Nephron progenitor cell (in vitro differentiated cells): ENCODE data around the gene ZFAND4.

Experiments used
- DNase-seq: peaks from one replicate; pipeline ENCODE4 v3.0.0; 2021
- H3K27ac Mint-ChIP-seq: 2 replicates; pipeline ENCODE4 v1.8.0; 2021; ENCODE audit warnings: mild to moderate bottlenecking, moderate library complexity, mixed read lengths
- H3K27me3 Mint-ChIP-seq: 2 replicates; pipeline ENCODE4 v1.8.0; 2021; ENCODE audit warnings: mild to moderate bottlenecking, low read depth, mixed read lengths; ENCODE audit not compliant: poor library complexity
- H3K36me3 Mint-ChIP-seq: 2 replicates; pipeline ENCODE4 v1.8.0; 2021; ENCODE audit warnings: low read depth, mixed read lengths
- H3K4me1 Mint-ChIP-seq: 2 replicates; pipeline ENCODE4 v1.8.0; 2021; ENCODE audit warnings: mixed read lengths
- H3K4me3 Mint-ChIP-seq: 2 replicates; pipeline ENCODE4 v1.8.0; 2021; ENCODE audit warnings: mild to moderate bottlenecking, moderate library complexity, mixed read lengths
- H3K9me3 Mint-ChIP-seq: 2 replicates; pipeline ENCODE4 v1.8.0; 2021; ENCODE audit warnings: mild to moderate bottlenecking, moderate library complexity, mixed read lengths
- TF ChIP-seq, protein P1 (sequence below): fragments of 200-600 bp; sonication (generic); IDR thresholded peaks from 2 replicates; pipeline ENCODE4 v1.5.0; 2021; ENCODE audit warnings: antibody characterized with exemption

ZFAND4 gene

DNA sequence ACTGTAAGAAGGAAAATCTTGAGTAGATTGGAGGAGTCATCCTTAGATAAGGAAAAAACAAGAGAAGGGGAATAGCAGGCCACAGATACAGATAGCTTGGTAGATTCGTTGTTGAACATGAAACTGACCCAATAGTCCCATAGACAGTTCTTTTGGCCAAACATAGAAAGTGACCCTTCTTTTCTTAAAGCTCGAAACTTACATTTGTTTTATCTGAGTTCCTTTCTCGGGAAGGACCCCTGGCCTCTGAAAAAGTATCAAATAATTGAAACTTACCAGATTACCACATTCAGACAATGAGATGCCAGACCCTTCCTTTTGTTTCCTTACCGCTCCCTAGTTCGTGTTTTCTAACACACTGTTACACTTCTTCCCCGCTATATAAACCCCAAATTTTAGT lies 72.9 kb downstream of the ZFAND4 start:
- TF ChIP-seq, protein P1, sequence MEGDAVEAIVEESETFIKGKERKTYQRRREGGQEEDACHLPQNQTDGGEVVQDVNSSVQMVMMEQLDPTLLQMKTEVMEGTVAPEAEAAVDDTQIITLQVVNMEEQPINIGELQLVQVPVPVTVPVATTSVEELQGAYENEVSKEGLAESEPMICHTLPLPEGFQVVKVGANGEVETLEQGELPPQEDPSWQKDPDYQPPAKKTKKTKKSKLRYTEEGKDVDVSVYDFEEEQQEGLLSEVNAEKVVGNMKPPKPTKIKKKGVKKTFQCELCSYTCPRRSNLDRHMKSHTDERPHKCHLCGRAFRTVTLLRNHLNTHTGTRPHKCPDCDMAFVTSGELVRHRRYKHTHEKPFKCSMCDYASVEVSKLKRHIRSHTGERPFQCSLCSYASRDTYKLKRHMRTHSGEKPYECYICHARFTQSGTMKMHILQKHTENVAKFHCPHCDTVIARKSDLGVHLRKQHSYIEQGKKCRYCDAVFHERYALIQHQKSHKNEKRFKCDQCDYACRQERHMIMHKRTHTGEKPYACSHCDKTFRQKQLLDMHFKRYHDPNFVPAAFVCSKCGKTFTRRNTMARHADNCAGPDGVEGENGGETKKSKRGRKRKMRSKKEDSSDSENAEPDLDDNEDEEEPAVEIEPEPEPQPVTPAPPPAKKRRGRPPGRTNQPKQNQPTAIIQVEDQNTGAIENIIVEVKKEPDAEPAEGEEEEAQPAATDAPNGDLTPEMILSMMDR = no peak

DNA sequence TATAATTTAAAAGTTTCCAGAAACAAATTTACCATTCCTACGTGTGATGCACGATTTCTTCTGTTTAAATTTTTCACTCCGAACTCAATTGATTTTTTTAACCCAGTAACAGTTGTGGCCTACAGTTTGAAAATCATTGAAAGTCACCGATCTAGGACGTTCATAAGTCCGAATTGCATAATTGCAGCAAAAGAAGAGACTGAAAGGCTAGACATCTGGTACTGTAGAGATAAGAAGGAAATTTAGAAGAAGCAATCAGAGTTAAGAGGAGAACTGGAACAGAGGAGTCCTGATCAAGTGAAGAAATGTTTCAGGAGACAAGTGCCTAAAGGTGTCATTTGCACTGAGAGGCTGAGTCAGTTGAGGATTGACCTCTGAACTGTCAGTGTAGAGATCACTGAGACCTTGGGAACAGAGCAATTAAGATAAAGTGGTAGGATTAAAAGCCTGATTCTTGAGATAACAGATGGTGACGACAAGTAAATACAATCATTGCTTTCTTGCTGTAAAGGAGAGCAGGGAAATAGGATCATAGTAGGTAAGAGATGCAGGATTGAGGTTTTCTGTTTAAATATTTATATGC lies 73.5 kb downstream of the ZFAND4 start:
- no peak overlapping the region for H3K4me3 Mint-ChIP-seq
- DNase-seq = no peak
- no peak overlapping the region for H3K27ac Mint-ChIP-seq
- H3K4me1 Mint-ChIP-seq = peaks cover 20% of the 10 kb centered on the region
- peaks cover 8% of the 10 kb centered on the region for H3K36me3 Mint-ChIP-seq
- peaks cover 12% of the 10 kb centered on the region for H3K9me3 Mint-ChIP-seq
- peaks cover 22% of the 10 kb centered on the region for H3K27me3 Mint-ChIP-seq
- TF ChIP-seq, protein P1 = no peak

More for the DNA sequence above, 72.9 kb downstream of the ZFAND4 start:
- Mint-ChIP-seq H3K36me3 (peaks cover 8% of the 10 kb centered on the region), H3K9me3 (peaks cover 12% of the 10 kb centered on the region), H3K4me1 (peaks cover 19% of the 10 kb centered on the region), H3K27me3 (peaks cover 23% of the 10 kb centered on the region), H3K27ac (no peak overlapping the region), H3K4me3 (no peak overlapping the region)
- DNase-seq = no peak

DNA sequence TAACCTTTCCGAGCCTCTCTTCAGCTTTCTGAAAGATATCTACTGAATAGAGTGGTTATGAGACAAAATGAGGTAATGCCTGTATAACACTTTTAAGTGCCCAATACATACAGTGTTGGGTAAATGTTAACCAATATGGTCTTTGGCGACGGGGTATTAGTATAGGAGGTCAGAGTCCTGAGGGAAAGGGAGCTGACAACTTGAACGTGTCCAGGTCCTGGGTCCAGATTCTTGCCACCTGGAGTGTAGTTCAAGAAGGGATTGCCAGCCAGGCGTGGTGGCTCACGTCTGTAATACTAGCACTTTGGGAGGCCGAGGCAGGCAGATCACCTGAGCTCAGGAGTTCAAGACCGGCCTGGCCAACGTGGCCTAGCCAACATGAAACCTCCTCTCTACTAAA lies 76.0 kb downstream of the ZFAND4 start:
- TF ChIP-seq, protein P1 = no peak
- no peak for DNase-seq
- Mint-ChIP-seq H3K27me3 (peaks cover 22% of the 10 kb centered on the region), H3K4me3 (no peak overlapping the region), H3K9me3 (peaks cover 12% of the 10 kb centered on the region), H3K4me1 (peaks cover 34% of the 10 kb centered on the region), H3K27ac (no peak overlapping the region), H3K36me3 (peaks cover 7% of the 10 kb centered on the region)

DNA sequence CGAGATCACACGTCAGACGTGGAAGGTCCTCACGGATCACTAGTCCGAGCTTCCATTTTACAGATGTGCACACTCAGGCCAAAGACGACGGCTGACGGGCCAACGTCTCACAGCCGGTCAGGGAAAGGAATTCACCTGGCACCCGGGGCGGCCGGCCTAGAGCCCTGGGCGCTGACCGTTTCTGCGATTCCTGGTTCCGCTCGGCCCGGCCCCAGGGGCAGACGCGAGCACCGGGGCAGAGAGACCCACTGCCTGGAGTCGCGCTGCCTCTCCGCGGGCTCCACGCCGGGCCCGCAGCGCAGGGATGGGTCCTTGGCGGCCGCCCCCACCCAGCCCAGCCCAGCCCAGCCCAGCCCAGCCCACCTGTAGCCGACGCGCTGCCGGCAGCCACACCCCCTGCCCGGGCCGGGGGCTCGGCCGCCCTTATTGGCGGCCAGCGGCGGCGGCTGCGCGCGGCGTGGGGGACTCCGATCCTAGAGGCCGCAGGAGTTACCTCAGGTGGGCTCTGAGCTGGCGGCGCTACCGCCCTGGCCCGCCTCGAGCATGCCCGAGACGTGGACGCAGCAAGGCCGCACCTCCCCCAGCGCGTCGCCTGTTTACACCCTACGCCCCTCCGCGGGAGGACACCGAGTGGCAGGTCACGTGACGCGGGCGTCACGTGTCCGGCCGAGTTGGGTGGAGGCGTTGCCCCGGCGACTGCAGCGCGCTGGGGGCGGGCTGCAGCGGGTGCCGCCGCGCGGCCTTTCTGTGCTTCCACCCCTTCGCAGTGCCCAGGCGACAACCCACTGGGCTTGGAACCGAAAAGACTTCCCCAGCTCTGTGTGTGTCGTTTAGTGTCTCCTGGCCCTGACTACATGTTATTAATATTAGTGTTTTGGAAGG lies 78.1 kb downstream of the ZFAND4 start:
- Mint-ChIP-seq H3K27me3 (peaks cover 22% of the 10 kb centered on the region), H3K4me1 (peaks cover 33% of the 10 kb centered on the region), H3K9me3 (peaks cover 8% of the 10 kb centered on the region), H3K27ac (no peak overlapping the region), H3K4me3 (peak overlapping the region; percentile 94), H3K36me3 (peaks cover 14% of the 10 kb centered on the region)
- TF ChIP-seq, protein P1 = no peak
- DNase-seq = peak; percentile 90

DNA sequence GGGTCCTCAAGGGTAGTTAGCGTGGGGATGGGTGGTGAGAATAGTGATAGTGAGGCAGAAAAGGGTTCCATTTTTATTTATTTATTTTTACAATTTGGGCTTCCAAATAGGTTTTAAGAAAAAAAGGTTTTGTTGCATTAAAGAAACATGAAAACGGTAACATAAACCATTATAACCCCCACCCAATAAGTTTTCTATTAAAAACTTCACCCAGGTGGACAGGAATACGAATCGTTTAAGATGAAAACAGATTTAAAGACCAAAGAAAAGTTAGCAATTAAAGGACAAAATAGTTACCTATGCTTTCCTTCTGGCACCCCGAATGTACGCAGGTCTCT lies 78.7 kb downstream of the ZFAND4 start:
- DNase-seq = no peak

More for the DNA sequence above, 78.7 kb downstream of the ZFAND4 start:
- TF ChIP-seq, protein P1 = no peak
- Mint-ChIP-seq H3K9me3 (peaks cover 3% of the 10 kb centered on the region), H3K27ac (no peak overlapping the region), H3K4me1 (peaks cover 33% of the 10 kb centered on the region), H3K27me3 (peaks cover 22% of the 10 kb centered on the region), H3K36me3 (peaks cover 14% of the 10 kb centered on the region), H3K4me3 (peak overlapping the region; percentile 94)
